Activated CD8-positive, alpha-beta T cell treated with anti-CD3 and anti-CD28 coated beads for 36 hours (primary cell): ENCODE data around the gene LRBA. TPM values are rescaled to one million over a fixed set of nuclear protein-coding genes. Genes with fewer than 3 reads are reported as not detected.

Source experiments
- ATAC-seq: fragments of 200-7000 bp; cut with Tn5 transposase; one replicate; pipeline ENCODE4 v1.10.0; 2021; ENCODE audit warnings: mild to moderate bottlenecking, moderate library complexity
- CTCF ChIA-PET: fragments of 350-600 bp; sonication (Branson Sonifier 250); formaldehyde crosslinking; loops from one replicate; lab custom pipeline; 2021; ENCODE audit warnings: antibody characterized with exemption; lab: Charles Lee
- POLR2A ChIA-PET: fragments of 350-600 bp; sonication (Branson Sonifier 250); formaldehyde crosslinking; loops from one replicate; lab custom pipeline; 2021; ENCODE audit warnings: antibody characterized with exemption; lab: Charles Lee
- DNase-seq: peaks from one replicate; pipeline ENCODE4 v3.0.0-alpha.2; 2020
- H3K27ac Mint-ChIP-seq: one replicate; pipeline ENCODE4 v1.8.0; 2021; ENCODE audit warnings: mild to moderate bottlenecking, mixed read lengths
- H3K27me3 Mint-ChIP-seq: one replicate; pipeline ENCODE4 v1.8.0; 2021; ENCODE audit warnings: mixed read lengths
- H3K36me3 Mint-ChIP-seq: one replicate; pipeline ENCODE4 v1.8.0; 2021; ENCODE audit warnings: low read depth, mixed read lengths
- H3K4me1 Mint-ChIP-seq: one replicate; pipeline ENCODE4 v1.8.0; 2021; ENCODE audit warnings: low read depth, mixed read lengths
- H3K4me3 Mint-ChIP-seq: one replicate; pipeline ENCODE4 v1.8.0; 2021; ENCODE audit warnings: mild to moderate bottlenecking, moderate library complexity, mixed read lengths
- H3K9me3 Mint-ChIP-seq: one replicate; pipeline ENCODE4 v1.8.0; 2021; ENCODE audit warnings: mixed read lengths
- CTCF ChIP-seq: fragments of 200-600 bp; IDR thresholded peaks from one replicate; pipeline ENCODE4 v1.8.0; 2022; ENCODE audit warnings: antibody characterized with exemption, mild to moderate bottlenecking
- intact Hi-C: fragments of 100-400 bp; cut with micrococcal nuclease; formaldehyde crosslinking; loops from one replicate; pipeline ENCODE4 v1.10.0; 2022
- total RNA-seq, 2 experiments: library from RNA; stranded (reverse); gene quantifications; one replicate each; pipeline ENCODE4 v1.2.3, GENCODE V29; 2021

The LRBA gene
- total RNA-seq, 2 experiments from 2014 or later, result 48.1 to 52.5 TPM

GRCh38 chr4:150315175-150315574 is 699.9 kb downstream of the LRBA start:
- H3K36me3 Mint-ChIP-seq, result peaks cover 10% of the 10 kb centered on the region
- intact Hi-C loops, result no loop called here
- no peak overlapping the region for H3K4me3 Mint-ChIP-seq
- ATAC-seq (no peak), DNase-seq (no peak)
- no peaks in the 10 kb centered on the region for H3K9me3 Mint-ChIP-seq
- no peak for TF ChIP-seq CTCF
- peaks cover 2% of the 10 kb centered on the region for H3K4me1 Mint-ChIP-seq
- H3K27me3 Mint-ChIP-seq, result no peaks in the 10 kb centered on the region
- H3K27ac Mint-ChIP-seq, result no peak overlapping the region
- ChIA-PET POLR2A (no interaction called here), CTCF (interaction anchor here (2.1 kb wide), 1 partner anchor 17 kb away, joined by 6 read pairs; no protein-coding TSS in a partner anchor)

DNA sequence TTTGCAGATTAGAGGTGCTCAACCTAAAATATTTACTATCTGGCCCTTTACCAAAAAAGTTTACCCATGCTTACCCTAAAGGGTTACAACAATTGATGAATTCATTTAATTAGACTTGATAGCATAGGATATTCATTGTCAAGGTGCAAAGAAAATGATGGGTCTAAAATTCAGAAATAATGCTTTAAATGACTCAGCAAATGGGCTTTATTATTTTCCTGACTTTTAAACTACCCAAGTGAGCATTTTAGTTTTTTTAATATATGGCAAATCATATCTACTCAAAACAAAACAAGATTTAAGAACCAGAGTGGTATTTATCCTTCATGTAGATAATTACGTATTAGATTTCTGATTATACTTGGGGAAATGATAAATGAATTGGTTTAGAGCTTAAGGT is 701.1 kb downstream of the LRBA start:
- H3K36me3 Mint-ChIP-seq, result peaks cover 7% of the 10 kb centered on the region
- no peak for TF ChIP-seq CTCF
- no peaks in the 10 kb centered on the region for H3K27me3 Mint-ChIP-seq
- no peak overlapping the region for H3K4me3 Mint-ChIP-seq
- H3K27ac Mint-ChIP-seq, result no peak overlapping the region
- intact Hi-C loops, result no loop called here
- peaks cover 2% of the 10 kb centered on the region for H3K4me1 Mint-ChIP-seq
- POLR2A ChIA-PET, result interaction anchor here (0.6 kb wide), 2 partner anchors 54 to 1460 kb away, joined by 3 to 4 read pairs; no protein-coding TSS in a partner anchor
- ATAC-seq, result no peak
- DNase-seq, result no peak
- H3K9me3 Mint-ChIP-seq, result no peaks in the 10 kb centered on the region
- CTCF ChIA-PET, result no interaction called here

GRCh38 chr4:150310159-150310895 is 704.8 kb downstream of the LRBA start:
- Mint-ChIP-seq H3K9me3 (no peaks in the 10 kb centered on the region), H3K27me3 (no peaks in the 10 kb centered on the region), H3K27ac (no peak overlapping the region), H3K4me3 (no peak overlapping the region), H3K36me3 (peaks cover 7% of the 10 kb centered on the region), H3K4me1 (no peaks in the 10 kb centered on the region)
- POLR2A ChIA-PET, result no interaction called here
- no peak for TF ChIP-seq CTCF
- CTCF ChIA-PET, result interaction anchor here (1.1 kb wide), 1 partner anchor 11 kb away, joined by 3 read pairs; no protein-coding TSS in a partner anchor
- no peak for DNase-seq
- intact Hi-C loops, result no loop called here
- ATAC-seq, result no peak

- no peak for ATAC-seq
- POLR2A ChIA-PET, result no interaction called here
- Mint-ChIP-seq H3K4me1 (no peaks in the 10 kb centered on the region), H3K4me3 (no peak overlapping the region), H3K36me3 (peaks cover 2% of the 10 kb centered on the region), H3K27ac (no peak overlapping the region), H3K27me3 (no peaks in the 10 kb centered on the region), H3K9me3 (no peaks in the 10 kb centered on the region)
- no peak for DNase-seq
- TF ChIP-seq CTCF, result no peak
- CTCF ChIA-PET, result interaction anchor here (1.0 kb wide), 1 partner anchor 10 kb away, joined by 6 read pairs; no protein-coding TSS in a partner anchor
- intact Hi-C loops, result no loop called here
These were observed 706.1 kb downstream of the LRBA start for GRCh38 chr4:150308824-150309472.

GRCh38 chr4:150306719-150307118 is 708.4 kb downstream of the LRBA start:
- ChIA-PET CTCF (interaction anchor here (0.7 to 1.1 kb wide), 2 partner anchors 36 to 560 kb away, joined by 3 read pairs; no protein-coding TSS in a partner anchor), POLR2A (no interaction called here)
- intact Hi-C loops, result no loop called here
- Mint-ChIP-seq H3K27ac (no peak overlapping the region), H3K9me3 (peaks cover 1% of the 10 kb centered on the region), H3K4me1 (peaks cover 3% of the 10 kb centered on the region), H3K36me3 (peaks cover 6% of the 10 kb centered on the region), H3K4me3 (no peak overlapping the region), H3K27me3 (no peaks in the 10 kb centered on the region)
- no peak for DNase-seq
- TF ChIP-seq CTCF, result no peak
- ATAC-seq, result no peak
